ENCODE data around the gene TMEM223. TPM values are rescaled to one million over a fixed set of nuclear protein-coding genes. Genes with fewer than 3 reads are reported as not detected.

TMEM223 gene
- total and polyA plus RNA-seq, 9 of the 15 experiments (the other 6 are each of a cell fraction or from before 2014, with no cell fraction given) = 5.9 to 34.5 (median 19.6) TPM

DNA sequence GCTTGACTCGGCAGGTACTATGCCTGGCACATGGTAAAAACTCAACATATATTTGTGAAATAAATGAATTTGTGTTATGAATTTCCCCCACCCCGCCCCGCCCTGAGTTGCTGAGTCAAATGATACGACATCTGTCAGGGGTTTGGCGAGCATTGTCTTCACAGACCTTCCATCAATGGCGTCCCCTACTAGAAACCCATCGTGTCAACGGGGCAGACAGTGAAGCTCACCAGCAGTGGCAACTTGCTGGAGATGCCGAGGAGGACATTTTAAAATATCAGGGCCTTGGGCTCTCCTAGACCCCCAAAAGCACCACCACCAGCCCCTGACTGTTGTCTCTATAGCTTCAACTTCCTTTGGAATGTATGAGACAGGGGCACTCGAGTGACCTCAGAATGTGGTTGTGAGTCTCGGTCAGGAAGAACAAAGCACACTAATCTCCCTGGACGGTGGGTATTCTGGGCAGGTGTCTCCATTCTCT is 14.2 kb upstream of the TMEM223 start (continued):
- no peak for TF ChIP-seq ZNF75A (CRISPR knock-in tag; IDR thresholded peaks at IDR 0.05)
- TF ChIP-seq, protein P1, sequence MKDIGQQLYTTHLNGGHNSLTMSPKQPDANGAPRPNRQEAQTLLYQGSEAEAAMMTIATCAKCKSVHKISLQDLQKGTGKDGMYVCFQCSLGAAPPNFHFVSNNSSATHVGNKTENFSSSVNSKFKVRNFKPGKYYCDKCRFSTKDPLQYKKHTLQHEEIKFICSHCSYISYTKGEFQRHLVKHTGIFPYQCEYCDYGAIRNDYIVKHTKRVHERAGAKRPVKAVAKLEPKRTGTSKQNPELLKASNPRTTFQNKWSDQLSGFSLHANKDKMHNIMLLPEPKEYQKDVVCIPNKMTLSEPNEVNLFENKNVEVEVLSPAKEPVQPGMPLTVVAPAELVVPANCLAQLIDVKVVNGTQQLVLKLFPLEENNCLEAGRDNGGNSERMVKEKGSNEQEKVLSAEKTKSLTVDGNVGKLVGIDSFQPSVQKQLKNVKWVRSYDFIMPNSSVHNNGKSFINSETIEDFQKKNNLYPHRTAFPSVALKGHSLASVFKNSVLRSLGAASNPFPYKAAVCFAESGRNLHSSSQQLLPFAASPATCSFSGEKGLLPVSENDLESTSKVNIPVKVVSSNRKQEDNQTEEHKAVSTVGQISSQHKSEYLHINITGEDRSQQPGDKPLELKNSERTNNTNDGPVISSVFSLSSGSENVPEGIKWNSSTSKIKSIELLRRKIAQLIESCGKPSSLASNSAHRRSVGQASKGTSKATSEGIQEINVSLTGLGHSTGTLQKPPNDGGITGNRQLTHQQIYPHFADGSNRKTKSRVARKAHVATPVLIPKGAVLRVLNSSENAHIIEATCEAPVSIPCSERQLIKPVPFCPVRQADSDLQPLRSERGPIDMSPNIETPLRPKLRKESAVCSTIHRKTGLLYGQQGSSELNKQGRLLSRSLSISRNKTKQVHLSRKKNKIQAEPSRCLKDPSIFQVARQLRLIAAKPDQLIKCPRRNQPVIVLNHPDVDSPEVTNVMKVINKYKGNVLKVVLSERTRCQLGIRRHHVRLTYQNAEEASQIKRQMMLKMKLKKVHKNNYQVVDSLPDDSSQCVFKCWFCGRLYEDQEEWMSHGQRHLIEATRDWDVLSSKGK (CRISPR knock-in tag; IDR thresholded peaks at IDR 0.05) = no peak
- TF ChIP-seq, protein P2, sequence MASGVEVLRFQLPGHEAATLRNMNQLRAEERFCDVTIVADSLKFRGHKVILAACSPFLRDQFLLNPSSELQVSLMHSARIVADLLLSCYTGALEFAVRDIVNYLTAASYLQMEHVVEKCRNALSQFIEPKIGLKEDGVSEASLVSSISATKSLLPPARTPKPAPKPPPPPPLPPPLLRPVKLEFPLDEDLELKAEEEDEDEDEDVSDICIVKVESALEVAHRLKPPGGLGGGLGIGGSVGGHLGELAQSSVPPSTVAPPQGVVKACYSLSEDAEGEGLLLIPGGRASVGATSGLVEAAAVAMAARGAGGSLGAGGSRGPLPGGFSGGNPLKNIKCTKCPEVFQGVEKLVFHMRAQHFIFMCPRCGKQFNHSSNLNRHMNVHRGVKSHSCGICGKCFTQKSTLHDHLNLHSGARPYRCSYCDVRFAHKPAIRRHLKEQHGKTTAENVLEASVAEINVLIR (CRISPR knock-in tag; IDR thresholded peaks at IDR 0.05) = no peak
- TF ChIP-seq POLR2AphosphoS5 (IDR thresholded peaks at IDR 0.05; ENCODE audit: control insufficient read depth, insufficient read depth, low read depth, low read length) = no peak
- TF ChIP-seq SIRT6 (IDR thresholded peaks at IDR 0.05; ENCODE audit: low read depth, low read length) = no peak

Data from K562 (cell line).